ENCODE data around the gene MRPL52.
"Not testable (repeated sequence)": the region's sequence is repeated elsewhere in the genome, so short reads cannot be mapped to it uniquely, and the experiment has no call there.

MRPL52 gene

GRCh38 chr14:22852940-22853767, 23.5 kb downstream of the MRPL52 start:
- DNase-seq (ENCODE audit: low read depth, low spot score): no peak

GRCh38 chr14:22854296-22854695, 24.6 kb downstream of the MRPL52 start:
- not testable (repeated sequence) for DNase-seq (ENCODE audit: low read depth, low spot score)

GRCh38 chr14:22854963-22855724, 25.5 kb downstream of the MRPL52 start:
- DNase-seq (ENCODE audit: low read depth, low spot score): no peak

GRCh38 chr14:22856428-22856827, 26.7 kb downstream of the MRPL52 start:
- no peak for DNase-seq (ENCODE audit: low read depth, low spot score)

- DNase-seq (ENCODE audit: low read depth, low spot score): not testable (repeated sequence)
These were observed 30.7 kb downstream of the MRPL52 start for GRCh38 chr14:22860377-22860776.

GRCh38 chr14:22861651-22862050, 32.0 kb downstream of the MRPL52 start:
- DNase-seq (ENCODE audit: low read depth, low spot score): no peak

GRCh38 chr14:22864979-22865378, 35.3 kb downstream of the MRPL52 start:
- DNase-seq (ENCODE audit: low read depth, low spot score): no peak

GRCh38 chr14:22865424-22866405, 36.0 kb downstream of the MRPL52 start:
- DNase-seq (ENCODE audit: low read depth, low spot score): no peak

GRCh38 chr14:22866874-22867273, 37.2 kb downstream of the MRPL52 start:
- DNase-seq (ENCODE audit: low read depth, low spot score): no peak

- no peak for DNase-seq (ENCODE audit: low read depth, low spot score)
These were observed 41.1 kb downstream of the MRPL52 start for GRCh38 chr14:22870811-22871223.

- DNase-seq (ENCODE audit: low read depth, low spot score): no peak
These were observed 41.7 kb downstream of the MRPL52 start, which contains the start of gene LRP10 for GRCh38 chr14:22871224-22872032. Gene LRP10 (plus strand): TSS chr14:22871740. CDS start chr14:22872304, 564 bp downstream.

GRCh38 chr14:22872033-22872832, 42.5 kb downstream of the MRPL52 start:
- DNase-seq (ENCODE audit: low read depth, low spot score): no peak

- no peak for DNase-seq (ENCODE audit: low read depth, low spot score)
These were observed 43.3 kb downstream of the MRPL52 start for GRCh38 chr14:22872833-22873520.

GRCh38 chr14:22875003-22875747, 45.5 kb downstream of the MRPL52 start:
- no peak for DNase-seq (ENCODE audit: low read depth, low spot score)

- DNase-seq (ENCODE audit: low read depth, low spot score): no peak
These were observed 46.1 kb downstream of the MRPL52 start for GRCh38 chr14:22875748-22876319.

GRCh38 chr14:22877000-22877501, 47.4 kb downstream of the MRPL52 start:
- no peak for DNase-seq (ENCODE audit: low read depth, low spot score)

- DNase-seq (ENCODE audit: low read depth, low spot score): no peak
These were observed 48.9 kb downstream of the MRPL52 start for GRCh38 chr14:22878271-22879246.

Measured in iPS DF 19.7 (cell line).